ENCODE results near the gene ACMSD. TPM values are rescaled to one million over a fixed set of nuclear protein-coding genes. Genes with fewer than 3 reads are reported as not detected.

The ACMSD gene
- total and polyA plus RNA-seq, 2 of the 13 experiments (the other 11 are each of a cell fraction or from before 2014, with no cell fraction given): not detected

DNA sequence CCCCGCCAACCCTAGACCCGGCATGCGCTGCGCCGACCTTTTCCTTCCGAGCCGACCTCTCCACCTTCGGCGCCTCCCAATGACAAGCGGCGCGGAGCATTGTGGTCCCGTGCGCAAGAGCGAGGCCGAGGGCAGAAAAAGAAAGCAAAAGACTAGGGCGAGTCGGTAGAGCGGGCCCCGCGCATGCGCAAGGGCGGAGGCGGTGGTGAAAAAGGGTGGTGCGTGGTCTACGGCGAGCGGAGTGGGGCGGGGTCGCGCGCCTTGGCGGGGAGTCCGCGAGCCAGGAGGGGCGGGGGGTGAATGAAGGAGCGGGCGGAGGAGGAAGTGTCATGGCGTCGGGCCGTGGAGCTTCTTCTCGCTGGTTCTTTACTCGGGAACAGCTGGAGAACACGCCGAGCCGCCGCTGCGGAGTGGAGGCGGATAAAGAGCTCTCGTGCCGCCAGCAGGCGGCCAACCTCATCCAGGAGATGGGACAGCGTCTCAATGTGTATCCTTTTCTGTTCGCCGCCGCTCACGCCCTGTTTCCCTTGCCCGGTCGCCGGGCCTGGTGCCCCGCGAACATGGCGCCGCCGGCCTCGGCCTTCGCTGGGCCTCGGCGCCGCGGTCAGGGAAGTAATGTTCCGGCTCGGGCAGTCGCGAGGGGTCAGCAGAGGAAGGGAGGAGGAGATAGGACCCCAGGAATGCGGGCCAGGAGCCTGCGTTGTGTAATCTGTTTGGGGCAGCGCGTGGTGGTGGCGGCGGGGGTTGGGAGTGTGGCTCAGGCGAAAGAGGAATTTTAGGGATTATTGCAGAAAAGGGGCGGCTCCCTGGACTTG is 80.3 kb downstream of the ACMSD start, which contains the start of gene CCNT2 (continued):
- TF ChIP-seq MED1 (CRISPR knock-in tag; IDR thresholded peaks at IDR 0.05) (peak; percentile 70), HNRNPUL1 (IDR thresholded peaks at IDR 0.05; ENCODE audit: low read depth, low read length) (no peak), GTF3A (CRISPR knock-in tag; conservative IDR thresholded peaks at IDR 0.05) (peak; percentile 89; the same call in 1 of the 2 replicates), HCFC1 (IDR thresholded peaks at IDR 0.05; ENCODE audit: low read depth, low read length) (peak; percentile 76), MAFF (IDR thresholded peaks at IDR 0.05; ENCODE audit: low read depth, low read length) (no peak), ZNF570 (CRISPR knock-in tag; IDR thresholded peaks at IDR 0.05; ENCODE audit: borderline replicate concordance) (0 out of 2 replicates have a peak, but pooled peaks have one; percentile 82), PHF5A (CRISPR knock-in tag; IDR thresholded peaks at IDR 0.05; ENCODE audit: low read depth, unreplicated experiment) (peak; percentile 51), CREB1 (IDR thresholded peaks at IDR 0.05) (peak; percentile 95), CREB1 (CRISPR knock-in tag; IDR thresholded peaks at IDR 0.05) (peak; percentile 97)
- TF ChIP-seq, protein P1, sequence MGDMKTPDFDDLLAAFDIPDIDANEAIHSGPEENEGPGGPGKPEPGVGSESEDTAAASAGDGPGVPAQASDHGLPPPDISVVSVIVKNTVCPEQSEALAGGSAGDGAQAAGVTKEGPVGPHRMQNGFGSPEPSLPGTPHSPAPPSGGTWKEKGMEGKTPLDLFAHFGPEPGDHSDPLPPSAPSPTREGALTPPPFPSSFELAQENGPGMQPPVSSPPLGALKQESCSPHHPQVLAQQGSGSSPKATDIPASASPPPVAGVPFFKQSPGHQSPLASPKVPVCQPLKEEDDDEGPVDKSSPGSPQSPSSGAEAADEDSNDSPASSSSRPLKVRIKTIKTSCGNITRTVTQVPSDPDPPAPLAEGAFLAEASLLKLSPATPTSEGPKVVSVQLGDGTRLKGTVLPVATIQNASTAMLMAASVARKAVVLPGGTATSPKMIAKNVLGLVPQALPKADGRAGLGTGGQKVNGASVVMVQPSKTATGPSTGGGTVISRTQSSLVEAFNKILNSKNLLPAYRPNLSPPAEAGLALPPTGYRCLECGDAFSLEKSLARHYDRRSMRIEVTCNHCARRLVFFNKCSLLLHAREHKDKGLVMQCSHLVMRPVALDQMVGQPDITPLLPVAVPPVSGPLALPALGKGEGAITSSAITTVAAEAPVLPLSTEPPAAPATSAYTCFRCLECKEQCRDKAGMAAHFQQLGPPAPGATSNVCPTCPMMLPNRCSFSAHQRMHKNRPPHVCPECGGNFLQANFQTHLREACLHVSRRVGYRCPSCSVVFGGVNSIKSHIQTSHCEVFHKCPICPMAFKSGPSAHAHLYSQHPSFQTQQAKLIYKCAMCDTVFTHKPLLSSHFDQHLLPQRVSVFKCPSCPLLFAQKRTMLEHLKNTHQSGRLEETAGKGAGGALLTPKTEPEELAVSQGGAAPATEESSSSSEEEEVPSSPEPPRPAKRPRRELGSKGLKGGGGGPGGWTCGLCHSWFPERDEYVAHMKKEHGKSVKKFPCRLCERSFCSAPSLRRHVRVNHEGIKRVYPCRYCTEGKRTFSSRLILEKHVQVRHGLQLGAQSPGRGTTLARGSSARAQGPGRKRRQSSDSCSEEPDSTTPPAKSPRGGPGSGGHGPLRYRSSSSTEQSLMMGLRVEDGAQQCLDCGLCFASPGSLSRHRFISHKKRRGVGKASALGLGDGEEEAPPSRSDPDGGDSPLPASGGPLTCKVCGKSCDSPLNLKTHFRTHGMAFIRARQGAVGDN (CRISPR knock-in tag; IDR thresholded peaks at IDR 0.05): peak; percentile 82
- TF ChIP-seq, protein P2, sequence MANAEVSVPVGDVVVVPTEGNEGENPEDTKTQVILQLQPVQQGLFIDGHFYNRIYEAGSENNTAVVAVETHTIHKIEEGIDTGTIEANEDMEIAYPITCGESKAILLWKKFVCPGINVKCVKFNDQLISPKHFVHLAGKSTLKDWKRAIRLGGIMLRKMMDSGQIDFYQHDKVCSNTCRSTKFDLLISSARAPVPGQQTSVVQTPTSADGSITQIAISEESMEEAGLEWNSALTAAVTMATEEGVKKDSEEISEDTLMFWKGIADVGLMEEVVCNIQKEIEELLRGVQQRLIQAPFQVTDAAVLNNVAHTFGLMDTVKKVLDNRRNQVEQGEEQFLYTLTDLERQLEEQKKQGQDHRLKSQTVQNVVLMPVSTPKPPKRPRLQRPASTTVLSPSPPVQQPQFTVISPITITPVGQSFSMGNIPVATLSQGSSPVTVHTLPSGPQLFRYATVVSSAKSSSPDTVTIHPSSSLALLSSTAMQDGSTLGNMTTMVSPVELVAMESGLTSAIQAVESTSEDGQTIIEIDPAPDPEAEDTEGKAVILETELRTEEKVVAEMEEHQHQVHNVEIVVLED (CRISPR knock-in tag; IDR thresholded peaks at IDR 0.05; ENCODE audit: borderline replicate concordance): peak; percentile 93
